Panc1 (cell line): Measurements from ENCODE around the gene AP4B1.

ENCODE experiments used
- POLR2AphosphoS5 ChIP-seq: IDR thresholded peaks from 2 replicates; pipeline ENCODE4 v1.6.1; 2012; ENCODE audit warnings: mild to moderate bottlenecking, low read depth, low read length, moderate library complexity
- SIN3A ChIP-seq: IDR thresholded peaks from 2 replicates; pipeline ENCODE4 v1.6.1; 2012; ENCODE audit warnings: low read depth, mild to moderate bottlenecking, low read length, moderate library complexity, borderline replicate concordance; ENCODE audit not compliant: insufficient read depth
- TCF7L2 ChIP-seq: IDR thresholded peaks from 2 replicates; pipeline ENCODE4 v1.6.1; 2011; ENCODE audit warnings: mild to moderate bottlenecking, low read depth, low read length, inconsistent platforms
- TF ChIP-seq, protein P1 (sequence below): fragments of 450-650 bp; IDR thresholded peaks from 2 replicates; pipeline ENCODE4 v1.5.1; 2017; ENCODE audit warnings: mild to moderate bottlenecking
- TF ChIP-seq, protein P2 (sequence below), 2 experiments: IDR thresholded peaks; 2 replicates each; pipeline ENCODE4 v1.6.1; 2011 to 2012; ENCODE audit warnings: low read depth in 2 of 2, control low read depth in 1 of 2, low read length in 1 of 2, mild to moderate bottlenecking in 1 of 2, moderate library complexity in 1 of 2; ENCODE audit not compliant: insufficient read depth in 1 of 2

GRCh38 chr1:113916974-113917373 is 12.4 kb upstream of the AP4B1 start:
- TF ChIP-seq, protein P1, sequence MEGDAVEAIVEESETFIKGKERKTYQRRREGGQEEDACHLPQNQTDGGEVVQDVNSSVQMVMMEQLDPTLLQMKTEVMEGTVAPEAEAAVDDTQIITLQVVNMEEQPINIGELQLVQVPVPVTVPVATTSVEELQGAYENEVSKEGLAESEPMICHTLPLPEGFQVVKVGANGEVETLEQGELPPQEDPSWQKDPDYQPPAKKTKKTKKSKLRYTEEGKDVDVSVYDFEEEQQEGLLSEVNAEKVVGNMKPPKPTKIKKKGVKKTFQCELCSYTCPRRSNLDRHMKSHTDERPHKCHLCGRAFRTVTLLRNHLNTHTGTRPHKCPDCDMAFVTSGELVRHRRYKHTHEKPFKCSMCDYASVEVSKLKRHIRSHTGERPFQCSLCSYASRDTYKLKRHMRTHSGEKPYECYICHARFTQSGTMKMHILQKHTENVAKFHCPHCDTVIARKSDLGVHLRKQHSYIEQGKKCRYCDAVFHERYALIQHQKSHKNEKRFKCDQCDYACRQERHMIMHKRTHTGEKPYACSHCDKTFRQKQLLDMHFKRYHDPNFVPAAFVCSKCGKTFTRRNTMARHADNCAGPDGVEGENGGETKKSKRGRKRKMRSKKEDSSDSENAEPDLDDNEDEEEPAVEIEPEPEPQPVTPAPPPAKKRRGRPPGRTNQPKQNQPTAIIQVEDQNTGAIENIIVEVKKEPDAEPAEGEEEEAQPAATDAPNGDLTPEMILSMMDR: no peak
- TF ChIP-seq, protein P2, sequence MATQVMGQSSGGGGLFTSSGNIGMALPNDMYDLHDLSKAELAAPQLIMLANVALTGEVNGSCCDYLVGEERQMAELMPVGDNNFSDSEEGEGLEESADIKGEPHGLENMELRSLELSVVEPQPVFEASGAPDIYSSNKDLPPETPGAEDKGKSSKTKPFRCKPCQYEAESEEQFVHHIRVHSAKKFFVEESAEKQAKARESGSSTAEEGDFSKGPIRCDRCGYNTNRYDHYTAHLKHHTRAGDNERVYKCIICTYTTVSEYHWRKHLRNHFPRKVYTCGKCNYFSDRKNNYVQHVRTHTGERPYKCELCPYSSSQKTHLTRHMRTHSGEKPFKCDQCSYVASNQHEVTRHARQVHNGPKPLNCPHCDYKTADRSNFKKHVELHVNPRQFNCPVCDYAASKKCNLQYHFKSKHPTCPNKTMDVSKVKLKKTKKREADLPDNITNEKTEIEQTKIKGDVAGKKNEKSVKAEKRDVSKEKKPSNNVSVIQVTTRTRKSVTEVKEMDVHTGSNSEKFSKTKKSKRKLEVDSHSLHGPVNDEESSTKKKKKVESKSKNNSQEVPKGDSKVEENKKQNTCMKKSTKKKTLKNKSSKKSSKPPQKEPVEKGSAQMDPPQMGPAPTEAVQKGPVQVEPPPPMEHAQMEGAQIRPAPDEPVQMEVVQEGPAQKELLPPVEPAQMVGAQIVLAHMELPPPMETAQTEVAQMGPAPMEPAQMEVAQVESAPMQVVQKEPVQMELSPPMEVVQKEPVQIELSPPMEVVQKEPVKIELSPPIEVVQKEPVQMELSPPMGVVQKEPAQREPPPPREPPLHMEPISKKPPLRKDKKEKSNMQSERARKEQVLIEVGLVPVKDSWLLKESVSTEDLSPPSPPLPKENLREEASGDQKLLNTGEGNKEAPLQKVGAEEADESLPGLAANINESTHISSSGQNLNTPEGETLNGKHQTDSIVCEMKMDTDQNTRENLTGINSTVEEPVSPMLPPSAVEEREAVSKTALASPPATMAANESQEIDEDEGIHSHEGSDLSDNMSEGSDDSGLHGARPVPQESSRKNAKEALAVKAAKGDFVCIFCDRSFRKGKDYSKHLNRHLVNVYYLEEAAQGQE (IDR thresholded peaks at IDR 0.05; ENCODE audit: insufficient read depth in 1 of 2, low read depth in 2 of 2, low read length in 1 of 2): no peak
- TF ChIP-seq SIN3A (no peak), POLR2AphosphoS5 (no peak), TCF7L2 (no peak)
